AG08396 (cell line): ENCODE measurements around the gene PRKAB1.

ENCODE experiments used
- DNase-seq: peaks from one replicate; pipeline ENCODE4 v3.0.0; 2012; ENCODE audit warnings: low spot score, mixed read lengths

PRKAB1 gene

GRCh38 chr12:119661882-119662281 lies 6.1 kb upstream of the PRKAB1 start:
- DNase-seq, result no peak

GRCh38 chr12:119664642-119665041 lies 3.3 kb upstream of the PRKAB1 start:
- DNase-seq, result no peak

- no peak for DNase-seq
Observed at GRCh38 chr12:119665164-119665929, 2.6 kb upstream of the PRKAB1 start.

- DNase-seq, result no peak
Observed at GRCh38 chr12:119666226-119666795, 1.6 kb upstream of the PRKAB1 start.

- DNase-seq, result no peak
Observed at GRCh38 chr12:119666900-119667576, 895 bp upstream of the PRKAB1 start.

- DNase-seq, result peak; percentile 21
Observed at GRCh38 chr12:119668324-119668841, 450 bp downstream of the PRKAB1 start.

GRCh38 chr12:119669744-119670472 lies 2.0 kb downstream of the PRKAB1 start:
- DNase-seq, result no peak

- DNase-seq, result no peak
Observed at GRCh38 chr12:119671070-119671469, 3.1 kb downstream of the PRKAB1 start.

GRCh38 chr12:119672194-119672593 lies 4.3 kb downstream of the PRKAB1 start:
- DNase-seq, result no peak

GRCh38 chr12:119673634-119674033 lies 5.7 kb downstream of the PRKAB1 start:
- no peak for DNase-seq

- DNase-seq, result no peak
Observed at GRCh38 chr12:119674560-119674959, 6.6 kb downstream of the PRKAB1 start.

- no peak for DNase-seq
Observed at GRCh38 chr12:119676022-119676421, 8.1 kb downstream of the PRKAB1 start.

- DNase-seq, result no peak
Observed at GRCh38 chr12:119676573-119676972, 8.6 kb downstream of the PRKAB1 start.

- DNase-seq, result no peak
Observed at GRCh38 chr12:119678459-119678858, 10.5 kb downstream of the PRKAB1 start.

GRCh38 chr12:119679081-119679480 lies 11.1 kb downstream of the PRKAB1 start:
- no peak for DNase-seq

GRCh38 chr12:119679490-119679889 lies 11.6 kb downstream of the PRKAB1 start:
- DNase-seq, result no peak

GRCh38 chr12:119681111-119681510 lies 13.2 kb downstream of the PRKAB1 start:
- no peak for DNase-seq

- DNase-seq, result no peak
Observed at GRCh38 chr12:119681728-119682638, 14.1 kb downstream of the PRKAB1 start.

GRCh38 chr12:119682639-119683252 lies 14.8 kb downstream of the PRKAB1 start:
- DNase-seq, result no peak

- DNase-seq, result no peak
Observed at GRCh38 chr12:119683413-119683812, 15.5 kb downstream of the PRKAB1 start.

- DNase-seq, result no peak
Observed at GRCh38 chr12:119683816-119684215, 15.9 kb downstream of the PRKAB1 start.
